SKM-1 treated with dmso at 0.1 percent for 144 hours (cell line): Measurements from ENCODE around the gene TMPRSS9.

Experiments used
- DNase-seq: peaks from one replicate; lab custom pipeline; 2025; ENCODE audit not compliant: unreplicated experiment; lab: John Stamatoyannopoulos, UW

TMPRSS9 gene

DNA sequence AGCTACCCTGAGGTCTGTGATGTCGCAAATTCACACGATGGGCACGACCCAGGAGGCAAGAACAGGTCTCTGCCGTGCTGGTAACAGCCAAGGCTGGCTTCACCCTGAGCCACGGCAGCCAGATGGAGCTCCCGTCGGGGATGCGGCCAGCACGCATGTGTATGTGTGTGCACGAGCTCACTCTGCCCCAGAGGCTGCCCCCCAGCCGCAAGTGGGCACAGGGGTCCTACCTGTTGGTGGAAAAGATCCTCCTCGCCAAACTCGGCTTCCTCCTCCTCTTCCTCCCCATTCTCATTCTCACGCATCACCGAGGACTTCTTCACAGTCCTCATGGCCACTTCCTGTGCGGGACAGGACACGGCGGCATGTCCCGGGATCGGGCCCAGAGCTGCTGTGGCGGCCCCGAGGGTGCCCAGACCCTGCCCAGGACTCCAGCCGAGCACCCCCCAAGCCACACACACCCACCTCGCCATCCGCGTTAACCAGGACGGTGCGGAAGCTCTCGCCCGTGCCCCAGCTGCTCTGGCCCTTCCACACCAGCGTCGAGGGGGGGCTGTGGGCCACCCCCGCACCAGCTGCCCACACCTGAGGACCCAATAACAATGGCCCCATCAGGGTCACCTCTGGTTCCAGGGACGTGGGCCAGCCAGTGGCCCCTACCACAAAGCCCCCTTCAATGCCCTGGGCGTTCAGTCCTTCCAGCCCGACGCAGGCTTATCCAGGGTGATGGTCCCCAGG, 71.4 kb downstream of the TMPRSS9 start:
- DNase-seq = no peak

DNA sequence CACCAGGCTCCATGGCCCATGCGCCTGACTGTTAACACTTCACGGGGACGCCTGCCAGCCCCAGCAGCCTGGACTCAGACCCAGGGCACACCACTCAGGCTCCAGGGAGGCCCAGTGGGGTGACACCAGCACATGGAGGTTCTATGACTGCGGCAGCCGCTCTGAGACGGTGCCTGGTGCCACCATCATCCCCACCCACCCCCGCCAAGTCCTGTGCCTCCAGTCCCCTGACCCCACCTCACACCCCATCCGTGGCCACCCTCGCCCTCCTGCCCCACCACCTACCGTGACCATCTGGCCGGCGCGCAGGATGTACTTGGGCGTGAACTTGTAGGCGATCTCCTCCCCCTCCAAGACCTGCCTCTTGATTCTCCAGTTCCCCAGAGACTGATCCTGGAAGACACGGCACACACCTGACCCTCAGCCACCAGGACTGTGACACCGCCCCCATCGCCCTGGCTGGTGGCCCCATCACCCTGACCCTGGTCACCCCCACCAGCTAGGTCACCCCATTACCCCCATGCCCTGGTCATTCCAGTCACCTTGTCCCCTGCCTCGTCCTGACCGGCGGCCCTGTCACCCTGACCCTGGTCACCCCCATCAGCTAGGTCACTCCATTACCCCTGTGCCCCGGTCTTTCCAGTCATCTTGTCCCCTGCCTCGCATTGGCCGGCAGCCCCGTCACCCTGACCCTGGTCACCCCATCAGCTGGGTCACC, 72.2 kb downstream of the TMPRSS9 start:
- DNase-seq = no peak

DNA sequence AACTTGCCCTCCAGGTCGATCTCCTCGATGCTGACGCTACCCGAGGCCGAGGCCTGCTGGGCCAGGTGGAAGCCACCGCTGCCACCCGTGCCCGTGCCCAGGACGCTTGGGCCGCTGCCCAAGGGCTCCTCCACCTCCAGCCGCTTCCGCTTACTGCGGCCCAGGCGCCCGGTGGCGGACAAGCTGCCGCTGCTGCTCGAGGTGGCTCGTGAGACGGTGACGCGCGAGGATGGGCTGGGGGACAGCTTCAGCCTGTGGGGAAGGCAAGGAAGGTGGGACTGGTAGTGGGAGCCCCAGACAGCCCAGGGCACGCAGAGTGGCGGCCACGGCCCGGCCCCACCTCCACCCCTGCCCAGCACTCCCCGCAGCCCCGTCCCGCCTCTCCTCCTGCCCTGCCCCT, 73.8 kb downstream of the TMPRSS9 start:
- no peak for DNase-seq

DNA sequence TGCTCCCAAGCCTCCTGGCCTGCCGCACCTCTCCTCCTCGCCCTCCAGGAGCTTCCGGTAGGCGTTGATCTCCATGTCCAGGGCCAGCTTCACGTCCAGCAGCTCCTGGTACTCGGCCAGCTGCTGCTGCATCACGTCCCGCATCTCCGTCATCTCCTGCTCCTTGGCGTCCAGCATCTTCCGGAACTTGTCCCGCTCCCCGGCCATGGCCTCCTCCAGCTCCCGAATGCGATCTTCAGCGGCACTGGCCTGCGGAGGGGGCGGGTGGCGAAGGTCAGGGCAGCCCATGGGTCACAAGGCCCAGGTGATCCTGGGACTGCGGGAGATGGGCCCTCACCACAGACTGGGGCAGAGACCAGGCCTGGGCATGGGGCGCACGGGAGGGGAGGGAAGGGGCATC, 74.2 kb downstream of the TMPRSS9 start:
- no peak for DNase-seq

DNA sequence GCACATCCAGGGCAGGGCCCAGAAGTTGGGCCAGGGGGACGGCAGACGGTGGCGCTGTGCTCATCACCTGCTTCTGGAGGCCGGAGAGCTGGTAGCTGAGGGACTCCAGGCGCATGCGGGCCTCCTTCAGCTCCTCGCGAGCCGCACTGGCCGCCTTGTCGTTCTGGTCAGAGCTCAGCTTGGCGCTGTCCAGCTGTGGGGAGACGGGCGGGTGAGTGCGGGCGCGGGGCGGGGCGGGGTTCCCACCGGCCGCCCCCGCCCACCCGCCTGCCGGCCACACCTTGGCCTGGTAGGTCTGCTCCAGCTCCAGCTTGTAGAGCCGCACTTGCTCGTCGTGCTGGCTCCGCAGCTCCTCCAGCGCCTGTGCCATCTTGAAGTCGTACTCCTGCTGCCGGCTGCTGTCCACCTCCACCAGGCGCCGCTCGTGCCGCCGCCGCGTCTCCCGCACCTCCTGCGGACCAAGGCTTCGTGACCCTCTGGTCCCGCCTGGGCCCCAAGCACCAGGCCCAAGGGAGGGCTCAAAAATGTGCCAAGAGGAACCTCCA, 74.7 kb downstream of the TMPRSS9 start:
- no peak for DNase-seq

DNA sequence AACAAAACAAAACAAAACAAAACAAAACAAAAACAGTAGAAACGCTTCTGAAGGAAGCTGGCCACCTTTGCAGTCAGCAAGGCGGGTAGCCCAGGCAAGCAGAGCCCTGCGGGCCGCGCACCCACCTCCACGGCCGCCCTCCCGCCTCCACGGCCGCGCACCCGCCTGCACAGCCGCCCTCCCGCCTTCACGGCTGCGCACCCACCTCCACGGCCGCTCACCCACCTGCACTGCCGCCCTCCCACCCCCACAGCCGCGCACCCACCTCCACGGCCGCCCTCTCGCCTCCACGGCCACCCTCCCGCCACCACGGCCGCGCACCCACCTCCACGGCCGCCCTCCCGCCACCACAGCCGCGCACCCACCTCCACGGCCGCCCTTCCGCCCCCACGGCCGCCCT, 76.3 kb downstream of the TMPRSS9 start:
- DNase-seq = no peak

DNA sequence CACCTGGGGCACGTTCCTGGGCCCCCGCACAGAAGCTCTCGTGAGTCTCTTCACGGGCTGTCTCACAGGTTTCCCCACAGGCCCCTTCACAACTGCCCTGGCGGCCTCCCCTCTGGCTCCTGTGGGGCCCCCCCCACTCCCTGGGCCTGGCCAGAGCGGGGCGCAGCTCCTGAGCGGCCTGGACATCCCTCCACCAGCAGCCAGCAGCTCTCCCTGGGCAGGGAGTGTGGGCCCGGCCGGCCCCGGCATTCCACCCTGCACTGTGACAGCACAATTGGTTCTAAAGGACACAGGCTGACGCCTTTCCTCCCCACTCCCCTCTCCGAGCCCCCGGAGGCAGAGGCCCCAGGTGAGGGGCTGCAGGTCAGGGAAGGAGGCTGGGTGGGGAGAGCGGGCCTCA, 76.9 kb downstream of the TMPRSS9 start:
- DNase-seq = no peak

DNA sequence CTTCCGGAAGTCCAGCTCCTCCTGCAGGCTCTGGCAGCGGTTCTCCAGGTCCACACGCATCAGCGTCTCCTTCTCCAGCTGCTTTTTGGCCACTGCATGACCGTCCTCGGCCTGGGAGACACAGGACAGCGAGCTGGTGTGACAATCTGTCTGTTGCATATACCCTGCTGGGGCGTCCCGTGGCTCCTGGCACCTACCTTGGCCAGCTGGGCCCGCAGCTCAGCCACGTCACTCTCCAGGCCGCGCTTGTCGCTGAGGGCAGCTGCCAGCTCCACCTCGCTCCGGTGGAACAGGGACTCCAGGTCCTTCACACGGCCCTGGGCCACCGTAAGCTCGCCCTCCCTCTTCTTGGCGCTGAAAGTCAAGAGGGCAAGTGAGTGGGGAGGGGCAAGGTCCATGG, 78.1 kb downstream of the TMPRSS9 start:
- no peak for DNase-seq

DNA sequence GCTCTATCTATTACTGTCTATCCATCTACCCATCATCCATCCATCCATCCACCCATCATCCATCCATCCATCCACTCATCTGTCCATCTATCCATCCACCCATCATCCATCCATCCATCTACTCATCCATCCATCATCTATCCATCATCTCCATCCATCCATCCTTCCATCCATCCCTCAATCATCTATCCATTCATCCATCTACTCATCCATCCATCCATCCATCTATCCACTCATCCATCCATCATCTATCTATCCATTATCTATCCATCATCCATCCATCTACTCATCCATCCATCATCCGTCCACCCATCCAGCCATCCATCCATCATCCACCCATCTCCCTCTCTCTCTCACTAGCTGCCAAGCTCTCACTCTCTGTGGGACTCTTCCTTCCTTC, 80.5 kb downstream of the TMPRSS9 start:
- no peak for DNase-seq

DNA sequence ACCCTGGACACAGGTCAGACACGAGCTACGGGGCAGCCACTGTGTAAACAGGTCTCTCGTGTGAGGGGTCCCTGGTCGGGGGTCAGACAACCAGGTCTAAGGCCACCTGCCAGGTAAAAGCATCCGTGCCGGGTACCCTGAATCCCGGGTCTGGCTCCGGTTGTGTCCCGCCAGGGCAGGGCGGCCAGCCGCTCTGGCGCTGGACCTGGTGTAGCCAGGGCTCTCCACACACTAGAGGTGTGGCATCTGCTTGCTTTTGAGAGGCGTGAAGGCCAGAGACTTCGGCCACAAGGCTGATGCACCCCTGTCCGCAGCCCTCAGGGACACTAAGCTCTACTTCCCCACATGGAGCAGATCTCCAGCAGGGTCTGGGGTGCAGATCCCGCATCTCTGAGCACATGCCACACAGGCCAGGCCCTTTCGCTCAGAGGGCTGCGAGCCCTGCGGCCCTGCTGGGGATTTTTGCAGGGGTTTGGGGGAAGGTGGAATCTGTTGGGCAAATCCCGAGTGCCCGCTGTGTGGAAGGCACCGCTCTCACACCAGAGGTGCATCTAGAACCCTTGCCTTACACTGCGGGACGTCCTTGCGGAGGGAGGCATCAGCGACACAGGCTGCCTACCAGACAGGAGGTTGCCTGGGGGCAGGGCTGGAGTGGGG, 81.2 kb downstream of the TMPRSS9 start:
- no peak for DNase-seq

DNA sequence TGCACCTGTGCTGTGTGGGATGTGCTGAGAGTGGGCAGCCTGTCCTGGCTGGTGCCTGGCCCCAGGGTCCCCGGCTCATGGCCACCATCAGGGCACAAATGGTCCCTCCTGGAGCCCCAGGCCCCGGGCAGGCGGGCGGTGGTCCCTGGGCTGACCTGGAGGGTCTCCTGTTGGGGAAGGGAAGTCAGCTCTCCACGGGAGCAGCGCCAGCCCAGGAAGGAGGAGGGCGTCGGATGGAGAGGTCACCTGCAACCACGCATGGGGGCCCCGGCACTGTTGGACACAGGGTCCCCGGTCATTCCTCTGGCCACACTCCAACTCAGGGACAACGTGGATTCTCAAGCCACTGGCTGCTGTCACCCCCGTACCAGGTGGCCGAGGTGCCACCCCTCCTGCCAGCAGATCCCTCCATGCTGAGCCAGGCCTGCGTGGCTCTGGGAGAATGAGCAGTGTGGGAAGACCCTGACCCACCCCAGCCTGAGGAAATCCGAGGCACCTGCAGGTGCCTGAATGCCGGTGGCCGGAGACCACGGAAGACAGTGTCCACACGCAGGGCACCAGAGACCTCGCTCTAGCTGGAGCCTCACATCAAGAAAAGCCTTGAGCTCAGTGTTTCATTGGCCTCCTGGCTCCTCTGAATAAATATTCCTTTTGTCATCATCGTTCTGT, 83.2 kb downstream of the TMPRSS9 start:
- no peak for DNase-seq

DNA sequence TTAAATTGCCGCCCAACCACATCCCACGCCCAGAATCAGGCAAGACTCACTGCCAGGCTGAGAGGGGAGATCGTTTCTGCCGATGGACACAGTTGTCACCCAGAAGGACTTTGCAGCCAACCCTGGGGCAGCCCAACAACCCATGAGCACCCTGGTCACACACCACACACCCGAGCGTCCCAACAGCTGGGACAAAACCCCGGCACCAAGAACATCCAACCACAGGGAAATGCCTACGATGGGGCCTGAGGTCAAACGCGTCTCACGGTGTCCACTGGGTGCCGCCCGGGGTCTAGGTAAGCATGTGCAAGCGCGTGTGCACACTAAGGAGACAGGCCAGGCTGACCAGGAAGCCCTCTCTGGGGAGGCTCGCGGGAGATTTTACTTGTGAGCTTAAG, 83.7 kb downstream of the TMPRSS9 start:
- no peak for DNase-seq

DNA sequence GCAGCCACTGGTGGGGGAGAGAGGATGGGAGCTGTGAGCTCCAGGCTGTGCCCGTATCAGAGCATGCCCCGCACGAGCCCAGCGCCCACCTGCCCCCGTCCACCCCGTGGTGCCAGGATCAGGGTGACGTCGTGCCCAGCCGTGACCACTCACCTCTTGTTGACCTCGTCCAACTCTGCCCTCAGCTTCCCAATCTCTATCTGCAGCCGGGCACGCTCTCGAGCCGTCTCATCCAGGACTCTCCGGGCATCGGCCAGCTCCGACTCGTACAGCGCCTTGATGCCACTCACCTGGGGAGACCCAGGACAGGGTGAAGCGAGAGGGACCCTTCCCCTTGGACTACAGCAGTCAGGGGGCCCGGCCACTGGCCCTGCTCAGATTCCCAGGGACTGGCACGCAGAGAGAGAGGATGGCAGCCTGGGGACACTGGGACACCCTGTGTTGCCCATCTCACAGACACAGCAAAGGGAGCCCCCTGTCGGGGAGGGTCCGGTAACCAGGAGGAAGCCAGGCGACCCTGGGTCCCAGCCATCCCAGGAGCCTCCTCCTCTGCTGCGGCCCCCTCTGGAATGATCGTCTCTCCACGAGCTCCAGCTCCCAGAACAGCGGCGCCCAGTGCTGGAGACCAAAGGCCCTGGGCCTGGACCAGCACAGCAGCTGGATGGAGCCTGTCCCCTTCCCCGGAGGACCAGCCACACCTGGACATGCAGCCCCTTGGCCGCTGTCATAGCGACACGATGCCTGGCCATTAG, 84.4 kb downstream of the TMPRSS9 start:
- no peak for DNase-seq

DNA sequence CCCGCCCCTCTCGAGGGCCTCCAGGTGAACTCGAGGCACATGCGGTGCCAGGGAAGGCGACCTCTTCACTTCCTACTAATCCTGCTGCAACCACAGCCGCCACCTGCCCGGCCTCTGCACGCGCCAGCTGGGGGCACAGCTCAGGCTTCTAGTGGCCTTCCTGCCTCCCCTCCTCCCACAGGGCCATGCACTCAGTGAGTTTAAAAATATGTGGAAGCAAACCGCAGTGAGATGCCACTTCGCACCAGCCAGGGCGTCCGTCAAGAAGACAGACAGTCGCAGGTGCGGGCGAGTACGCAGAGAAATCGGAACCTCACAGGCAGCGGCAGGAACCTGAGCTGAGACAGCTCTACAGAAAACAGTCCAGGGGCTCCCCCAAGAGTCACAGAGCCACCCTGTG, 86.3 kb downstream of the TMPRSS9 start:
- DNase-seq = no peak

DNA sequence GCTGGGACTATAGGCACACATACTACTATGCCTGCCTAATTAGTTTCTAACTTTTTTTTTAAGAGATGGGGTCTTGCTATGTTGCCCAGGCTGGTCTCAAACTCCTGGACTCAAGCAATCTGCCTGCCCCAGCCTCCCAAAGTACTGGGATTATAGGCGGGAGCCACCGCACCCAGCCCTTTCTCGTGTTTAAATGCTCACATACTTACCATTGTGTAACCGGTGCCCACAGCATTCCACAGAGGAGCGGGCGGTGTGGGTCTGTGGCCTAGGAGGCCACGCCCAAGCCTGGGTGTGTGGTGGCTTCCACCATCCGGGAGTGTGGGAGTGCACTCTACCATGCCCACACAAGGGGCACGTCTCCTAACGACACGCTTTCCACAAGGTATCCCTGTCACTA, 89.0 kb downstream of the TMPRSS9 start:
- DNase-seq = no peak

DNA sequence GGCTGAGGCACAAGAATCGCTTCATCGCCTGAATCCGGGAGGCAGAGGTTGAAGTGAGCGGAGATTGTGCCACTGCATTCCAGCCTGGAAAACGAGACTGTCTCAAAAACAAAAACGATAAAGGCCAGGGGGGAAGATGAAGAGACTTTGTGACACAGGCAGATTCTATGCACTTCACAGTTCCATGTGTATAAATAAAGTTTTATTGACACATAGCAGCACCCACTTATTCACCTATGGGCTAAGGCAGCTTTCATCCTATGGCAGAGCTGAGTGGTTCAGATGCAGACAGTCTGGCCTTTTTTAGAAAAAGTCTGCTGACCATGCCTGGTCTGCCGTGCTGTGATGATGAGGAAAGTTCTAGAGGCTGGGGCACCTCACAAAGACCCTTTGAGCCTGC, 91.1 kb downstream of the TMPRSS9 start:
- no peak for DNase-seq

DNA sequence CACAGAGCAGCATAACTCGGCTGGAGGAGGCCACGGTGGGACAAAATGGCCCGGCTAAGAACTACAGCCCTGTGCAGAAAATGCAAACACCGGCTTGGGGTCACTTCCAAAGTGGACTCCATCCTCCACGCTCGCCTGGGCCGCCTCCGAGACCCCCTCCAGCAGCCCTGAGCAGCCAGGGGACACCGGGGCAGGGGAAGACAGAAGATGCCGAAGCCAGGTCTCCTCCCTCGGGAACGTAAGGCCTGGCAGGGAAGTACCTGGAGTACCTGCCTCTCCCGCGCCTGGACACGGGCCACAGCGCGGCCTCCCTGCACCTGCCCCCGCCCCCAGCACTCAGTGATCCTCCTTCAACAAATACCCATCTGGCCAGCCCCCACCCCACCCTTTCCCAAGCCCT, 91.7 kb downstream of the TMPRSS9 start:
- no peak for DNase-seq

DNA sequence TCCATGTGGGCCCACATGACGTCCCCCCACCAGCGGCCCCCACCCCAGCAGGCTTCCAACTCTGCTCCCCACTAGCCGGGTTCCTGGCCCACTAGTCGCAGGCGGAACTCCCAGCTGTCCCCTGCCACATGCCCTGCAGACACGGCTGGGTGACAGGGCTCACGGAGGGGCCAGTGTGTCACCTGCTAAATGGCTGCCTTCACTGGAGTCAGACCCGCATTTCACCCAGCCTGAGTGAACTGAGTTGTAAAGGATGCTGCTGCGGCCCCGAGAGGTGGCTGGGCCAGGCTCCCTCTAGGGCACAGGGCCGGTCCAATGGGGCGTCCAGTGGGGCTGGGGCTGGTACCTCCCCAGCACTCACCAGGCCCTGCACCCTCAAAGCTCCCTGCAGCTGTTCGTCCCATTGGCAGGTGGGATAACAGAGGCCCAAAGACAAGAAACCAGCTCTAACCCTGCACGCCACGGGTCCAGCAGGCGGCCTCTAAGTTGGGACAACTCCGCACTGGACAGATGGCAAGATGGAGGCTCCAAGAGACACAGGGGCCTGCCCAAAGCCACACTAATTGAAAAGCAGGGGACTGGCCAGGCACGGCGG, 93.5 kb downstream of the TMPRSS9 start:
- DNase-seq = no peak

DNA sequence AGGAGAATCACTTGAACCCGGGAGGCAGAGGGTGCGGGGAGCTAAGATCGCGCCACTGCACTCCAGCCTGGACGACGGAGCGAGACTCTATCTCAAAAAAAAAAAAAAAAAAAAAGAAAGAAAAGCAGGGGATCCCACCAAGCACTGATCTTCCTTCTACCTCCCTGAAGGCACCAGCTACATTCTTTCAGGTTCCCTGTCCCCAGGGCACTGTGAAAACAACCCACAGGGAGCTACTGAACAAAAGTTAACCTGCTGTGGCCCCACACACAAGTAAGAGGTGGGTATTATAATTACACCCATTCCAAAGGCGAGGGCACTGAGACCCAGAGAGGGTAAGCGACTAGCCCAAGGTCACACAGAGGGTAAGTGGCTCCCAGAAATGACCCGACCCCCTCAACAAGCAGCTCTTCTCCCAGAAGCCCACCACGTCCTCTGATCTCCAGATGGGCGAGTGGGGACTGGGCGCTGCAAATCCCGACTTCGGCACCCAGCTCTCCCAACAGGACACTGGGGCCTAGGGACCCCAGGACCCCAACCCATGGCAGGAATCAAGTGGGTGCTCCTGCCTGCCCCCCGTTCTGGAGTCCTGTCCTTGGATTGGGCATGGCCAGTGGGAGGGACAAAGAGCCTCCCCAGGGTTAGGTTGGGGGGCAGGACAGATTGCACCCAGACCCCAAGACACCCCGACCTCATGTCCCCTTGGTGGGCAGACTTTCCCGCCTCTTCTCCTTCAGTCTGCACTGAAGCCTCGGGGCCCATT, 94.3 kb downstream of the TMPRSS9 start:
- no peak for DNase-seq
